Suprapubic skin (tissue), 4 donors: ENCODE results near the gene NPR1. TPM values are rescaled to one million over a fixed set of nuclear protein-coding genes. Genes with fewer than 3 reads are reported as not detected.
A peak's percentile ranks its signal among the peaks of the same experiment; 100 is the strongest.

ENCODE experiments used
- DNase-seq, 2 donors: peaks; one replicate each; pipeline ENCODE4 v3.0.0-alpha.2; 2019; ENCODE audit warnings: low spot score in 2 of 2
- H3K27ac ChIP-seq: fragments of 200-600 bp; sonication (generic); one replicate; pipeline ENCODE4 v1.5.1; 2019
- H3K27me3 ChIP-seq: fragments of 200-600 bp; sonication (generic); one replicate; pipeline ENCODE4 v1.5.1; 2019
- H3K36me3 ChIP-seq: fragments of 200-600 bp; sonication (generic); one replicate; pipeline ENCODE4 v1.5.1; 2019
- H3K4me1 ChIP-seq: fragments of 200-600 bp; sonication (generic); one replicate; pipeline ENCODE4 v1.5.1; 2019
- H3K4me3 ChIP-seq: fragments of 200-600 bp; sonication (generic); one replicate; pipeline ENCODE4 v1.5.1; 2019; ENCODE audit warnings: mild to moderate bottlenecking
- H3K9me3 ChIP-seq: fragments of 200-600 bp; sonication (generic); one replicate; pipeline ENCODE4 v1.5.1; 2019
- CTCF ChIP-seq, 2 donors: fragments of 200-600 bp in 1 of 2; fragments of 450-650 bp in 1 of 2; sonication (generic) in 1 of 2; IDR thresholded peaks; one replicate each; pipeline ENCODE4 v1.5.1; 2016 to 2019; ENCODE audit warnings: antibody characterized with exemption in 2 of 2, mild to moderate bottlenecking in 1 of 2, moderate library complexity in 1 of 2
- EP300 ChIP-seq: sonication (generic); formaldehyde crosslinking; IDR thresholded peaks from one replicate; pipeline ENCODE4 v1.6.1; 2017; ENCODE audit warnings: antibody characterized with exemption
- POLR2A ChIP-seq, 2 donors: fragments of 450-650 bp; IDR thresholded peaks; one replicate each; pipeline ENCODE4 v1.6.1; 2017; ENCODE audit warnings: antibody characterized with exemption in 2 of 2, mild to moderate bottlenecking in 2 of 2, moderate library complexity in 2 of 2
- POLR2AphosphoS5 ChIP-seq, 3 donors: sonication (generic); formaldehyde crosslinking; IDR thresholded peaks; one replicate each; pipeline ENCODE4 v1.6.1; 2017; ENCODE audit warnings: antibody characterized with exemption in 3 of 3
- WGBS: methylation state at CpG from one replicate; pipeline ENCODE4 v1.1.5; 2018; 5-methylcytosine and 5-hydroxymethylcytosine counted together
- total RNA-seq, 4 donors: library from RNA; depleted of rRNA; stranded (reverse); fragments of >200 nt; gene quantifications; one replicate each; pipeline ENCODE4 v1.1.0, GENCODE V29; 2016

The NPR1 gene
- total RNA-seq, 4 donors from 2014 or later, result 4.7 to 19.2 (median 6.9) TPM

- H3K9me3 ChIP-seq, result no peaks in the 10 kb centered on the region
- H3K36me3 ChIP-seq, result peaks cover 5% of the 10 kb centered on the region
- peaks cover 13% of the 10 kb centered on the region for H3K27me3 ChIP-seq
- no peak overlapping the region for H3K27ac ChIP-seq
- no peak for TF ChIP-seq CTCF (IDR thresholded peaks at IDR 0.05)
- TF ChIP-seq POLR2AphosphoS5 (IDR thresholded peaks at IDR 0.05), result no peak
- TF ChIP-seq POLR2A (IDR thresholded peaks at IDR 0.05), result no peak
- no peak for TF ChIP-seq EP300
- WGBS, result 30% methylated on average over 10 of the region's 10 CpGs
- DNase-seq, result no peak
- H3K4me3 ChIP-seq, result peak overlapping the region; percentile 50
- H3K4me1 ChIP-seq, result peaks cover 26% of the 10 kb centered on the region
Observed at GRCh38 chr1:153680120-153680403, 1.6 kb downstream of the NPR1 start.

DNA sequence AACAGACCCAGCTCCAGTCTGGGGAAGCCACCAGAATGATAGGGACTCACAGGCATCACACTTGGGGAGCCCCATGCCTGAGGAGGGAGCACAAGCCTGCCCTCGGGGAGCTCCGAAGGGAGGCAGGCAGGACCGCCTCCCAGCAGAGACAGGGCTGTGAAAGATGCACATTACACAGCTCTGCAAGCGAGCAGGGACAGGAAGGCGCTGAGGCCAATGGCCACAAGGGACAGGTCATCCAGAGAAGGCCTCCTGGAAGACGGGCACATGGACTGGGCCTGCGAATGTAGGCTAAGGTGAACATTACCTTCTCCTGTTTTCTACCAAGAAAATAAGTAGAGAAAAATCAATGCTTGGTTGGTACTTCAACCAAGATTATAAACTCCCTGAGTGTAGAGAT lies 4.2 kb downstream of the NPR1 start:
- DNase-seq, result no peak
- H3K4me3 ChIP-seq, result no peak overlapping the region
- TF ChIP-seq CTCF (IDR thresholded peaks at IDR 0.05), result no peak
- no peak for TF ChIP-seq EP300
- TF ChIP-seq POLR2AphosphoS5 (IDR thresholded peaks at IDR 0.05), result no peak
- no peak for TF ChIP-seq POLR2A (IDR thresholded peaks at IDR 0.05)
- peaks cover 24% of the 10 kb centered on the region for H3K4me1 ChIP-seq
- WGBS, result 89% methylated on average over 7 of the region's 7 CpGs
- no peaks in the 10 kb centered on the region for H3K9me3 ChIP-seq
- H3K27me3 ChIP-seq, result peaks cover 13% of the 10 kb centered on the region
- H3K27ac ChIP-seq, result no peak overlapping the region
- H3K36me3 ChIP-seq, result peaks cover 20% of the 10 kb centered on the region

DNA sequence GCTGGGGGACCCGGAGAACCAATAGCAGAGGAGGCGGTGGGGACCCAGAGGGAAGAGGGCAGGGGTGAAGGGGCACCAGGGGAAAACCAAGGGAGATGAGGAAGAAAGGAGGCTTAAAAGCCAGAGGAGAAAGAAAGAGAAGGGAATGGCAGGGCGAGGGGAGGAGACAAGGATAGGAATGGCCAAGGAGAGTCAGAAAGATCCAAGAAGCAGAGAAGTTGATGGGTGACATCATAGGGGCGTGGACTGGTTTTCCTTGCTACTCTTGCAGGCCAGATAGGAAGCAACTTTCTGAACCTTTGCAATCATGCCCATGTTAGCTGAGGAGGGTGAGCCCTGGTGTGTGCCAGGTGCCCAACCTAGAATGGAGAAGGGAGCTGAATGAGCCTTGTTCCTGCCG lies 5.4 kb downstream of the NPR1 start:
- TF ChIP-seq CTCF (IDR thresholded peaks at IDR 0.05), result no peak
- TF ChIP-seq POLR2A (IDR thresholded peaks at IDR 0.05), result no peak
- TF ChIP-seq EP300, result no peak
- no peak for TF ChIP-seq POLR2AphosphoS5 (IDR thresholded peaks at IDR 0.05)
- no peak overlapping the region for H3K4me3 ChIP-seq
- 54% methylated on average over 5 of the region's 5 CpGs for WGBS

GRCh38 chr1:153684892-153685291 lies 6.4 kb downstream of the NPR1 start:
- TF ChIP-seq CTCF (IDR thresholded peaks at IDR 0.05) (no peak), POLR2AphosphoS5 (IDR thresholded peaks at IDR 0.05) (no peak)
- 91% methylated on average over 12 of the region's 12 CpGs for WGBS

More for the DNA sequence above, 5.4 kb downstream of the NPR1 start:
- no peak for DNase-seq
- H3K36me3 ChIP-seq, result peaks cover 25% of the 10 kb centered on the region
- peaks cover 7% of the 10 kb centered on the region for H3K27me3 ChIP-seq
- H3K4me1 ChIP-seq, result peaks cover 13% of the 10 kb centered on the region
- H3K9me3 ChIP-seq, result no peaks in the 10 kb centered on the region
- no peak overlapping the region for H3K27ac ChIP-seq

GRCh38 chr1:153685544-153686340 lies 7.3 kb downstream of the NPR1 start:
- DNase-seq, result no peak
- WGBS, result 83% methylated on average over 9 of the region's 11 CpGs

More at GRCh38 chr1:153684892-153685291, 6.4 kb downstream of the NPR1 start:
- Histone ChIP-seq H3K27ac (no peak overlapping the region), H3K27me3 (no peaks in the 10 kb centered on the region), H3K36me3 (peaks cover 31% of the 10 kb centered on the region), H3K4me3 (no peak overlapping the region), H3K4me1 (peaks cover 5% of the 10 kb centered on the region), H3K9me3 (no peaks in the 10 kb centered on the region)
- no peak for DNase-seq

More at GRCh38 chr1:153685544-153686340, 7.3 kb downstream of the NPR1 start:
- H3K4me3 ChIP-seq, result no peak overlapping the region
- H3K27me3 ChIP-seq, result no peaks in the 10 kb centered on the region
- no peak overlapping the region for H3K27ac ChIP-seq
- H3K9me3 ChIP-seq, result no peaks in the 10 kb centered on the region
- H3K4me1 ChIP-seq, result peaks cover 5% of the 10 kb centered on the region
- H3K36me3 ChIP-seq, result peaks cover 31% of the 10 kb centered on the region
- no peak for TF ChIP-seq POLR2A (IDR thresholded peaks at IDR 0.05)
- no peak for TF ChIP-seq POLR2AphosphoS5 (IDR thresholded peaks at IDR 0.05)
- no peak for TF ChIP-seq CTCF (IDR thresholded peaks at IDR 0.05)
- no peak for TF ChIP-seq EP300
